Measurements from ENCODE around the gene YEATS2. TPM values are rescaled to one million over a fixed set of nuclear protein-coding genes. Genes with fewer than 3 reads are reported as not detected.

The YEATS2 gene
- total RNA-seq, 1 experiment from 2014 or later, result 38.6 TPM

GRCh38 chr3:183653209-183654064, 44.2 kb upstream of the YEATS2 start (continued):
- TF ChIP-seq POLR2A (IDR thresholded peaks at IDR 0.05; ENCODE audit: borderline replicate concordance, extremely low read depth, insufficient read depth, insufficient read length) (no peak), ELF1 (IDR thresholded peaks at IDR 0.05; ENCODE audit: borderline replicate concordance, low read depth) (no peak)

- no peak for ATAC-seq
- POLR2A ChIA-PET, result no interaction called here
- BruUV-seq (replicated peaks), result no TSS peak
- Histone ChIP-seq H4K20me1 (ENCODE audit: insufficient read depth) (no peaks in the 10 kb centered on the region), H3K4me1 (ENCODE audit: control insufficient read depth in 1 of 2, insufficient read depth in 2 of 2, low read length in 2 of 2) (no peaks in the 10 kb centered on the region), H3K36me3 (ENCODE audit: control insufficient read depth in 1 of 2, insufficient read depth in 2 of 2, low read length in 2 of 2) (peaks cover 0 to 2% of the 10 kb centered on the region in 2 experiments; a peak in 1 of 4 replicates), H2AFZ (ENCODE audit: low read depth, low read length, poor library complexity, severe bottlenecking) (no peak overlapping the region), H3K9ac (ENCODE audit: low read length) (no peak overlapping the region), H3K4me2 (ENCODE audit: low read length) (no peak overlapping the region), H3K79me2 (ENCODE audit: insufficient read depth, low read length) (no peaks in the 10 kb centered on the region), H3K9me2 (ENCODE audit: insufficient read depth) (no peaks in the 10 kb centered on the region), H3K27me3 (ENCODE audit: insufficient read depth, low read length) (no peaks in the 10 kb centered on the region), H3K9me3 (ENCODE audit: control insufficient read depth in 1 of 2, insufficient read depth in 1 of 2, low read depth in 1 of 2, low read length in 2 of 2) (peaks cover 6 to 10% of the 10 kb centered on the region in 2 experiments; a peak in 2 of 4 replicates), H3K4me3 (replicated peaks in 1 of 2; ENCODE audit: low read depth in 1 of 2, low read length in 2 of 2) (no peak overlapping the region), H3K27ac (ENCODE audit: low read depth, low read length) (no peak overlapping the region)
- DNase-seq (ENCODE audit: low read depth, low spot score), result no peak
- RAD21 ChIA-PET (ENCODE audit: low non-redundant PET in 1 of 2, low total read pairs in 2 of 2, uncharacterized antibody in 2 of 2, unreplicated experiment in 2 of 2), result no interaction called here
- CTCF ChIA-PET, result no interaction called here
- TF ChIP-seq EZH2 (IDR thresholded peaks at IDR 0.05) (no peak), POLR2A (IDR thresholded peaks at IDR 0.05; ENCODE audit: borderline replicate concordance, extremely low read depth, insufficient read depth, insufficient read length) (no peak), SP1 (IDR thresholded peaks at IDR 0.05; ENCODE audit: low read depth) (no peak), CEBPB (IDR thresholded peaks at IDR 0.05; ENCODE audit: low read depth) (no peak), TCF7L2 (IDR thresholded peaks at IDR 0.05; ENCODE audit: borderline replicate concordance, extremely low read depth, insufficient read depth, insufficient read length) (no peak), REST (IDR thresholded peaks at IDR 0.05; ENCODE audit: low read depth) (no peak), CBX3 (IDR thresholded peaks at IDR 0.05; ENCODE audit: low read depth) (no peak), SIN3A (IDR thresholded peaks at IDR 0.05; ENCODE audit: low read depth) (no peak), ZFX (IDR thresholded peaks at IDR 0.05) (no peak)
- intact Hi-C loops (cut with micrococcal nuclease), result no loop called here
Observed at GRCh38 chr3:183654727-183655126, 42.9 kb upstream of the YEATS2 start.

Data from HCT116 (cell line).